Cortex of kidney (tissue), 1 donor: ENCODE results near the gene ELK3.

Experiments used
- DNase-seq: peaks from one replicate; lab custom pipeline; 2025; lab: John Stamatoyannopoulos, UW

The ELK3 gene

DNA sequence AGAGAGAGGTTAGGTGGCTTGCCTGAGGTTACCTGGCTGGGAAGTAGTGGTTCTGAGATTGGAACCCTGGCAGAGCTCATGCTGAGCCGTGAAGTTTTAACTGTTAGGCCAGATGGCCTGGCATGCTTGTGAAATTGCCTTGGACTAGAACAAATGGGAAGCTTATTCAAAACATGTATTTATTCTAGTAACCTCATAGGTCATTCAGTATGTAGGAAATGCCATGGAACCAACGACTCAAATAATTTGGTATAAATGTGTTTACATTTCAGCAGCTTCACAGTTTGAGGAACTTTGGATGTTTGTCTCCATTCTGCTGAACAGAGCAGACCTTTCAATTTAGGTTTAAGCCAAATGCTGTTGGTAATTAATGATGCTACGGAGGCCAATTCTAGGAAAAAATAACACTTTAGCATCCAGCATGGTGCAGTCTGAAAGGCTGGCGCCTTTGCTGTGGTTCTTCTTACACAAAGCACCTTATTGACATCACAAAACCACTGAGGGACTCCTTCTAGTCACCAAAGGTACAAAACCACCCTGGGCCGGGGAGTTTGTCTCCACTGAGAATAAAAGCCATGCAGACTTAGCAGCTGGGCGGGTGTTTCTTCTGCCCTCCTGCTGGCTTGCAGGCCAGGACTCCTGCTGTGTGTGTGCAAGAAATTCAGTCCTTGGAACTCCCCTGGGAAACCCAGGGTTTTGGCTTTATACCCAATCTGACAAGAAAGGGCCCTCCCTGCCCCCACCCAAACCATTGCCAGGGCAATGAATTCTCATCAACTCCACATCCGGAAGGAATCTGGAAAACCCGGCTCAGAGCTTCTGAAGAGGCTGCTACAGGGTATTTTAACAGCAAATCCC is 64.2 kb downstream of the ELK3 start:
- no peak for DNase-seq

DNA sequence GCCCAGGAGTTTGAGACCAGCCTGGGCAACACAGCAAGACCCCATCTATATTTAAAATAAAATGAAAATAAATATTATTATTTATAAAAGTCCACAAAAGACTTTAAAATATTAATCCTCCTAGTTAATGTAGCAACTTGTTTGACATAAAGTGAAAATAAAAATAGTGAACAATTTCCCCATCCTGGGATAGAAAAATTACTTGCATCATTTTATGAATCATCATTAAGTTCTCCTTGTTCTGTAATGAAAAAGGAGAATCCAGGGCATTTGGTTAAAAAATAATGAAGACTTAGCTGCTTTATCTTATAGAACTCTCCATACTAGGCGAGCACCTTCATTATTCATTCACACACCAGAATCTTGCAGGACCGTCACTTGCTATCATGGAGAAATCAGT is 66.1 kb downstream of the ELK3 start:
- no peak for DNase-seq

DNA sequence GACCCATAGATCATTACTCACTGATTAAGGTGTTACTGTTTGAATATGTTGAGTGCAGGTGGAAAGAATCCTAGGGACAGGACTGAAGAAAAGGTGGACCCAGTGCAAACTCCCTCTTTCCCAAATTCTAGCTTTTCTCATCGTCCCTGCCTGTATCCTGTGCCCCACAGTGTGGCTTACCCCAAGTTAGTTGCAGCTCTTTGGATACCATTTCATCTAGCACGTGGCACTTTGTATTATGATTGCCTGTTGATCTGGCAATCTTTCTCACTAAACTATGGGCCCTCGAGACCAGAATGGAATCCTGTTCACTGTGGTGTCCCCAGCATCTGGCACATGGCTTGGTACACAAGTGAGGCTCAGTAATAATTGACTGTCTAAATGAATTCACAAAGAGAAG is 66.5 kb downstream of the ELK3 start:
- no peak for DNase-seq

DNA sequence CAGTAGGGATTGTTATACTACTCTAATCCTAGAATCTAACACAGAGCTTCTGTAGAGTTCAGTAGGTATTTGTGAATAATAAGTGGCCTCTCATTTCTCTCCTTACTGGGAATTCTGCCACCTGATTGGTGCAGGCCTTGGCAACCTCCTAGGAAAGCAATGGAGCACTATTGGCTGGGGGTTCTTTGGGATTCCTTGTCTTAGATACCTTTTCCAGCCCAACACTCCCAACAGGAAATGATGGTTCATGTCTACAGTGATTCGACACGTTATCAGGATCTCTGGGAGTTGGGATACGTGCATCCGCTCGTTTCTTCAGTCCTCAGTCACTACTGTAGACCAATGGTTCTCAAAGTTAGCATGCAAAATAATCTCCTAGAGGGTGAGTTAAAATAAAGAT is 67.4 kb downstream of the ELK3 start:
- no peak for DNase-seq

DNA sequence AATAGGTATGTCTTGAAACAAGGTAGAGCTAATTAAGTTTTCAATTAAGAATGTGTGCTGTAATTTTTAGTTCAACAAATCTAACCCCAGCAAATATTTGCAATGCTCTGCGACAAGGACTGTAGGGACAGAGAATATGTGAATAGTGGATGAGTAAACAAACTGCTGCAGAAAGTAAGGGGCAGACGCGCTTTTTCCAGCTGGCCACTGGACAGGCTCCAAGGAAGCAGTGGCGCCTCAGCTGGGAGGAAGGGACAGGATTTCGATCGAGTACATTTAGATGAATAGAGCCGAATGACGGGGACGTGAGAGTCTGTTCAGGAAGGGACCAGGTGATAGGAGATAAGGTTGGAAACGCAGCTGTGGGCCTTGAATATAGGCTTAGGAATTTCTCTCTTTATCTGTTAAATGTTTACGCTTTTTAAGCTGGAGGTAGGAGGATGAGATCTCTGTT is 69.3 kb downstream of the ELK3 start:
- DNase-seq = no peak

DNA sequence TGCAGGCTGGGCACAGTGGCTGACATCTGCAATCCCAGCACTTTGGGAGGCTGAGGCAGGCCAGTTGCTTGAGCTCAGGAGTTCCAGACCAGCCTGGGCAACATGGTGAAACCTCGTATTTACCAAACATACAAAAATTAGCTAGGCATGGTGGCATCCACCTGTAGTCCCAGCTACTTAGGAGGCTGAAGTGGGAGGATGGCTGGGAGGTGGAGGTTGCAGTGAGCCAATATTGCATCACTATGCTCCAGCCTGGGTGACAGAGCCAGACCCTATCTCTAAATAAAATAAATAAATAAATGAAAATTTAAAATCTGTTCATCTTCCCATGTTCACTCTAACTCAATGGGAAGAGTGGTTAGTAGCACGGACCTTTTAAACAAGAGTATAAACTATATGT is 71.2 kb downstream of the ELK3 start:
- no peak for DNase-seq

DNA sequence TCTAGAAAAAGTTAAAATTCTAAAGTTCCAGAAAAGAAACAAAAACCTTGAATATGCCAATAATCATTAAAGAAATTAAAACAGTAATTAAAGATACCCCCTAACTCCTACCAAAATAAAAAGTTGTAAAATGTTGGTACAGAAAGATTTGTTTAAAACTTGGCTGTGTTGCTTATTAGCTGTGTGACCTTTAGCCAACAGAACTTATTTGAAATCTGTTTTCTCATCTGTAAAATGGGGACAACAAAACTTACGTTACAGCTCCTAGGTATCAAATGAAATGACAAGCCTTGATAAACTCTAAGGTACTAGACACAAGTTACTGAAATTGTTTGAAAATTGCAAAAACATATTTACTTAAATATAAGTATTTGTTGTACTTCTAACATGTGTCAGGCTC is 71.7 kb downstream of the ELK3 start:
- DNase-seq = no peak

DNA sequence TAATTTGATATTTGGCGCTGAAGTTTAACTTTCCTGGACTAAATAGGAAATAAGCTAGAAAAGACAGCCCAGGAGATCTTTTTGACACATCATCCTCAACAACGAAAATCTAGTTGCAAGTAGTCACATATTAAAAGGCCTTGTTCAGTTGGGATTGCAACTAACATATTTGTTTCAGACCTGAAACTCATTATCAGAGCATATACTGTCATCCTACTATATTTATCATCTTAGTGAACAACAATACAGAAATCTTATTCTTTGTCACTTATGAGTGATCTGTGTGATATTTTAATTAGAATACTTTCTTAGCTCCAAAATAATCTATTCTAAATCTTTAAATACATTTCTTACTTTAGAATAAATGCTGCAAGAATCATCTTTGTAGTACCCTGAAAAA is 72.1 kb downstream of the ELK3 start:
- no peak for DNase-seq

DNA sequence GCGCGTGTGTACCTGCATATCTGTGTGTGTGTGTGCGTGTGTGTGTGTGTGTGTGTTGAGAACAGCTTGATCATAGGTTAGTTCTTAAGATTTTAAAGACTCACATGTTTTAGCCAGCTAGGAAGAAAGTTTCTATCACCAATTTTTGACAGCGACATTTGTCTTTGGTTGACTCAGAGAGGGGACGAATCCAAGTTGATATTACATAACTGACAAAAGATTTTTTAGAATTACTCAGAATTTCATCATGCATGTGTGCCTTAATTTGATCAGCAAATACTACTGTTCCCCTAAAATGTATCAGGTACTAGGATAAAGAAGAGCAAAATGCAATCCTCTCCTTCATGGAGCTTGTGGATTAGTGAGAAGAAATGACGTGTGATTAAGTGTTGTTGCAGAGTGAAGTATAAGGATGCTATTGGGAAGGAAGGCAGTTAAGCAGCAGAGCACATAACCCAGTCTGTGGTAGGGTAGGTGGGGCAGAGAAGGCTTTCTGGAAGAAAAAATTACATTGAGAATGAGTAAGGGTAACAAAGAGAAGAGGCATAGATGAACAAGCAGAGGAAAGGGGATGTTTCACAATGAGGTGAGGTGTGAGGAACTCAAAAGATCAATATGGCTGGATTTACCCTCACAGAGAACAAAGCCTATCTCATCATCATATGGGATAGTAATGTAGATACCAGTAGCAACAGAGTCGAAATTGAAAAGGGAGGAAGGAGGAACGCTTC is 77.5 kb downstream of the ELK3 start:
- DNase-seq = no peak

DNA sequence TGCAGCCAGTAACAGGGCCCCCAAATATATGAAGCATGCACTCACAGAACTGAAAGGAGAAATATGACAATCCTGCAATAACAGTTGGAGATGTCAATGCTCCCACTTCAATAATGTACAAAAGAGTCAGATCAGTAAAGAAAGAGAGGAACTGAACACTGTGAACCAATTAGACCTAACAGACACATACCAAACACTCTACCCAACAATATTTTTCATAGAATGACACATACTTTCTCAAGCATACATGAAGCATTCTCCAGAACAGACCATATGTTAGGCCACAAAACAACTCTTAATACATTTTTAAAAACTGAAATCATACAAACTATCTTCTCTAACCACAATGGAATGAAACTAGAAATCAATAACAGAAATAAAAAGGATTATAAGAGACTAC is 80.2 kb downstream of the ELK3 start:
- DNase-seq = no peak

DNA sequence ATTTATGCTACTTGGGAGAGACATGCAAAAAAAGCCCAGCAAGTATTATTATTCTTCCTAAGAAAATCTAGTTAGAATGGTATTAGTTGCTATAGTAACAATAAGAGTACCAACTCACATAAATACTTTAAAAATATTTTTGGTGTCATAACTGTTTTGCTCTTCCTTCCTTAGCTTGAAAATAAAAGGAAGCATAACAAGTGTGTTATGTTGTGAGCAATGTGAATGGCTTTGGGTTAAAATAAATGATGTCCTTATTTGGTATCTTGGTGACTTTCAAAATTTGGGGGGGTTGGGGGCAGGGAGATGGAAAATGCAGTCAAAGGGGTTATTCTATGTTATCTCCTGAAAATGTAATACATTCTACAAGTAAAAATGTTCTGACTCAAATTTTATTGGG is 91.0 kb downstream of the ELK3 start:
- no peak for DNase-seq

DNA sequence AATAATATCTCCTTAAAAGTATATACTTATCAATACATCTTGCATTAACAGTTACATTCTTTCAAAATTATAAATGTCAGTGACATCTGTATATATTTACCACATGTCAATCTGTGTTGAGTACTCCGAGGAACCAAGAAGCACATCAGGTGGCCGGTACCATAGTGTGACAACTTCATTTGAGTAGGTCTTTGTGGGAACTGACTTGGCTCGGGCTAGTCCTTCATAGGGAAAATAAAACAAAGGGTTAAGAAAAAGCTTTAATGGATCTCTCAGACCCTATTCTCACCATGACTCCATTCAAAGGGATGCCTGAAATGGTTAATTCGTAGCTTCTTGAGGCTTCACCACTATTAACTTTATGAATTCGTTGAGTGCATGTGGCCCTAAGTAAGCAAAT is 94.9 kb downstream of the ELK3 start:
- no peak for DNase-seq

DNA sequence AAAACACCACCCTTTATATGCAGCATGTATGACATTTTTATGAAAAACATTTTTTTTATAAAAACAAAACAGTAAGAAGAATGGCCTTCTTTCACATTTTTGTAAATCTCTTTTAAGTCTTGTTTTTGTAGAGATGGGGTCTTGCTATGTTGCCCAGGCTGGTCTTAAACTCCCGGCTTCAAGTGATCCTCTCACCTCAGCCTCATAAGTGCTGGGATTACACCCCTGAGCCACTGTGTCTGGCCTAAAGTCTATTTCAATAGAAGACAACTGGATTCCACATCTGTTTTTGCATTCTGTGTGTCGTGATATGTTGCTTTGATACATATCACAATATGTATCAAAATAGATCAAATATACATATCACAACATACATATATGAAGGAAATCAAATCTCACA is 98.9 kb downstream of the ELK3 start:
- no peak for DNase-seq

DNA sequence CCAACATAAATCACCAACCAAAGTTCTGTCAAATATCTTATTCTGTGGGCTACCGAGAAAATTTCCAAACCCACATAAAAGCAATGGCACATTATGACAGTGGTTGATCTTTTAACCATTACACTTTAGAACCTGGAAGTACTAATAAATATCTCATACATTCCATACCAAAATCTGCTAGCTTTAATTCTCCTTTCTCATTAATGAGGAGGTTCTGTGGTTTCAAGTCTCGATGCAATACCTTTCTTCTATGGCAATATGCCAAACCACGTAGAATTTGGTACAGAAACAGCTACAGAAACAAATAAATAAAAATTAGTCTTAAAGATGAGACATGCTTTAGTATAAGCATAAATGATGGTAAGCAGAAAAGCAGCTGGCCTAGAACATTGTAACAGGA is 100.7 kb downstream of the ELK3 start:
- DNase-seq = no peak

DNA sequence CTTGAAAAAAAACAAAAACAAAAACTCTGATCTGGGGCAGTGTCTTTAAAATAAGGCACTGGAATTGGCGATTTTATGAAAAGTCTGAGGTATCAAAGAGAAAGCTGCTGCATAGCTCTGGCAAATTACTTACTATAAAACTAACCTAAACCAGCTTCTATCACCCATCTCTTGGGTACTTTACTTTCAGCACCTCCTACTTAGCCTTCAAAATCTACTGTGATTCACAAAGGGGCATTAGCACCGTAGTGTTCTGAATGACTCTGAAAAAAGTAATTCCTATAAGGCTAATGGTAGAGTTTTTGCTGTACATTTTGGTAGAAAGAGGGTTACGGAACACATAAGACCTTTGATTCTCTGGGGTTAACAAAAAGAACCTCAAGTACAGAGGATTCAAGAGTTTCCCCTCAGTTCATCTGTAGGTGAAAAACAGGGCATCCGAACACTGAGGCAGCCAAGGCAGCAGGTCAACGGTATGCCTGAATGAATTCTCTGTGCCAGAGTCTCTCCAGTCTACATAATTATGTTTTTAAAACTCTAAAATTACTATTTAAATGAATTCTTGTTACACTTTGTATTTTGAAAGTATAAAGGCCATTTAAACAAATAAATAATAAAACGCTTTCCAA is 101.5 kb downstream of the ELK3 start:
- no peak for DNase-seq

DNA sequence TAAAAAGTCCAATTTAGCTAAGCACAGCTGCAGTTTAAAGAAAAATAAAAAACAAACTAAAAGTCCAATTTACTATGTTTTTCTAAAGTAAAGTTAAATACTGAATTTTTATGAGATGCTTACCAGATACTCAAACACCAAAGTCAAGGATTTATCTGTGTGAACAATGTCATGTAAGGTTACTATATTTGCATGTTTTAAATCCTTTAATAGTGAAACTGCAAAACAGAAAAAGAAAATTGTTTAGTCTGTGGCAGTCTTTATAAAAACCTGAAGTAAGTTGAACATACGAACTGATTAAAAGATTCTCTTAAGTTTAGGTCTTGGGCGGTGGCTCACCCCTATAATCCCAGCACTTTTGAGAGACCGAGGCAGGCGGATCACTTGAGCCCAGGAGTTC is 103.3 kb downstream of the ELK3 start:
- DNase-seq = no peak

DNA sequence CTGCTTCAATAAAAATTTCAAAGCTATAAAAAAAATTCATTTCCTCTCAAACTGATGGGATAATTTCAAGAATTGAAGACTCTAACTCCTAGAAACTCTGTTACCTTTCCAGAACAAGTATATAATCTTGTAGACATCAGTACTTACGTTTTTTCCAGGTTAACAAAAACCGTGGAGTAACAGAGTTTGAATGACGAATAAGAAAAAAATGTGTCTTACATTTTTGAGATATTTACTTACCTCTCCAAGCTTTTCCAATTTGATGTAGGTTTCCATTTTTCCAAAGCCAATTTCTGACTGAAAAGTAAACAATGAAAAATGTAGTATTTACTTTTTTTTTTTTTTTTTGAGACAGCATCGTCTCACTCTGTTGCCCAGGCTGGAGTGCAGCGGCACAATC is 105.9 kb downstream of the ELK3 start:
- DNase-seq = no peak

DNA sequence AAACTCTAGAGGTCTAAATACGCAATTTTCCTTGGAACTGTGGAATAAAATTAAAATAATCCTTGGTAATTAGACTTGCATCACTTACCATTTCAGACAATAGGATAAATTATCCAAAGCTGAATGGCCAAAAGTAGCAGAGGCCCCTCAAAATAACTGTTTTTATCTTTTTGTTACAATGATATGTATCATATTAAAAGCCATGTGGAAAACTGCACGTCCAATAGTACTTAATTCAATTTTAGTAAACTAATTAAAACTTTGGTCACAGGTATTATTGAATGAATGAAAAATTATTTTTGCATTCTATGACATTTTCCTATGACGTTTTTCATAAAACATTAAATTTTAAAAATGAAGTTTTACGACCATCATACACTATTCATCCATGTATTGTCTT is 107.6 kb downstream of the ELK3 start:
- DNase-seq = no peak

DNA sequence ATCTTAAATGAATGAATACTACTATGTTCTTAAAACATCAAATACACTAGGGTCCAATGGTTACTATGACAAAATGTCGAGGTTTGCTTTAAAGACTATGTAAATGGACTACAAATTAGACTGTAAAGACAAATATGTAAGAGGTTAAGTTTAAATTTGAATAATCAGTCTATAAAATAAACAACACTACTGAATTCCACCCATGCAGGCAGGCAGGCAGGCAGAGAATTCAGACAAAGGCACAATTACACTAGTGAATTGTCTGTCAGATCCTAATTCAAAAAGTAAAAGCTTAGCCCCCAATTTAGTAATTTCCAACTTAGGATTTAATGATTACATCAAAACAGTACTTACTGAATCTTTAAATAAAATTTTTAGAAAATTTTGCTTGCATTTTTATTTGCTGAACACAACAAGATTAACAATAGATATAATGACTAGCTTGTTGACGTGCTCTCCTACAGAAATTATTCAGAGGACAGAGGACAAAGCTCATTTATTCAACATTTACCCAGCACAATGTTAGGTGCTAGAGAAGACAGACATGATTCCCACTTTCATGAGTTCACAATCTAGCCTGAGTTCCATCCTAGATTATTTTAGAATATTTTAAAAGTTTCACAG is 108.6 kb downstream of the ELK3 start:
- DNase-seq = no peak

DNA sequence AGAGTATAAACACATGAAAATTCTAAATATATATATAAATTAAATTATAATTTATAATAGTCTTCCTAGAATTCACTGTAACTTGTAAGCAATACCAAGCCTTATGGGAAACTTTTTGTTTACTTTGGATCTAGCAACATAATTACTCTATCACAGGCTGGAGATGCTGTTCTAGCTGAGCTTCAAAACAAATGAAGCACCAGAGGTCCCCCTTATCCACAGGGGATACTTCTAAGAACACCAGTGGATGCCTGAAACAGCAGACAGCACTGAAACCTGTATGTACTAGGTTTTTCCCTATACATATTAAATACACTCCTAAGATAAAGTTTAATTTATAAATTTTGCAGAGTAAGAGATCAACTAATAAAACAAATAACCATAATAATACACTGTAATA is 109.5 kb downstream of the ELK3 start:
- no peak for DNase-seq

DNA sequence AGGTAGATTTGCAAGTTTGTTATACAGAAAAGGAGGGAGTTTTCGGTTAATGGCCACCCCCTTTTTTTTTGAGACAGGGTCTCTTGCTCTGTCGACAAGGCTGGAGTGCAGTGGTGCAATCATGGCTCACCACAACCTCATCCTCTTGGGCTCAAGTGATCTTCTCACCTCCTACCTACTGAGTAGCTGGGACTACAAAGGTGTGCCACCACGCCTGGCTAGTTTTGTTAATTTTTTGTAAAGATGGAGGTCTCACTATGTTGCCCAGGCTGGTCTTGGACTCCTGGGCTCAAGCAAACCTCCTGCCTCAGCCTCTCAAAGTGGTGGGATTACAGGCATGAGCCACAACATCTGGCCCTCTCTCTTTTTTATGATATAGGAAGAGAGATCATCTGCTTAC is 111.5 kb downstream of the ELK3 start:
- DNase-seq = no peak

DNA sequence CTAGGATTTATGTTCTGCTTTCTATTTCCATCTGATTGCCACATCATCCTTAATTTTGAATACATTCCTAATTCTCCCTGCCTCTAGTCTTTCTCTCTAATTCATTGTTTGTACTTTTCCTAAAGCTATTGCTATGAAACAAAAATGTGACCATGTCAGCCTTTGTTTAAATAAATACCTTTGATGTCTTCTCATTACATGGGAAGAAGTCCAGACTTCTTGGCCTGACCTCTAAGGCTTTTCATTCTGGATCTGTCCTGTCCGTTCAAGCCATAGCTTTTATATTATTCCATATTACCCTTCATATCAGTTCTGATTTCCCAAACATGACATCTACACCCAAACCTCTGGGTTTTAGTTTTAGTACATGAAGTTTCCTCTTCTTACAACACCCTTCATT is 114.7 kb downstream of the ELK3 start:
- no peak for DNase-seq

DNA sequence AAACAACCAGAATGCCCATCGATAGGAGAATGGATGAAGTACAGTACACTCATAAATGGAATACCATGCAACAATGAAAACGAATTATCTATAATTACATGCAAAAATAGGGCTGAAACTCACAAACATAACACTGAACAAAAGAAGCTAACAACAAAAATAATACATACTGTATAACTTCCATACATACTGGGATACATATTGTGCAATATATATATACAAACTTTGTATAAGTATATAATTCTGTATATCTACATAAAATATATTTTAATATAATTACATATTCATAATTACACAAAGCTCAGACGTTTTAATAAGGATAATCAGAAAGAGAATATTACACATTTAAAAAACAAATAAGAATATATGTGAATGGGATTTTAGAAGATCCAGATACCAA is 115.9 kb downstream of the ELK3 start:
- DNase-seq = no peak
